Measurements from ENCODE around the gene NBL1. TPM values are rescaled to one million over a fixed set of nuclear protein-coding genes. Genes with fewer than 3 reads are reported as not detected.

Gene NBL1
- total RNA-seq, 1 donor from 2014 or later = 159 TPM

GRCh38 chr1:19675797-19676196 is 31.7 kb downstream of the NBL1 start:
- Mint-ChIP-seq H3K4me1 (ENCODE audit: low read depth) (no peaks in the 10 kb centered on the region), H3K27ac (ENCODE audit: unreplicated experiment) (no peak overlapping the region), H3K9me3 (ENCODE audit: low read depth) (no peaks in the 10 kb centered on the region), H3K27me3 (ENCODE audit: low read depth) (peaks cover 27% of the 10 kb centered on the region), H3K4me3 (ENCODE audit: unreplicated experiment) (no peak overlapping the region), H3K36me3 (ENCODE audit: low read depth) (no peaks in the 10 kb centered on the region)
- no peak for DNase-seq (ENCODE audit: low spot score)
- TF ChIP-seq CTCF (IDR thresholded peaks at IDR 0.05) = no peak

DNA sequence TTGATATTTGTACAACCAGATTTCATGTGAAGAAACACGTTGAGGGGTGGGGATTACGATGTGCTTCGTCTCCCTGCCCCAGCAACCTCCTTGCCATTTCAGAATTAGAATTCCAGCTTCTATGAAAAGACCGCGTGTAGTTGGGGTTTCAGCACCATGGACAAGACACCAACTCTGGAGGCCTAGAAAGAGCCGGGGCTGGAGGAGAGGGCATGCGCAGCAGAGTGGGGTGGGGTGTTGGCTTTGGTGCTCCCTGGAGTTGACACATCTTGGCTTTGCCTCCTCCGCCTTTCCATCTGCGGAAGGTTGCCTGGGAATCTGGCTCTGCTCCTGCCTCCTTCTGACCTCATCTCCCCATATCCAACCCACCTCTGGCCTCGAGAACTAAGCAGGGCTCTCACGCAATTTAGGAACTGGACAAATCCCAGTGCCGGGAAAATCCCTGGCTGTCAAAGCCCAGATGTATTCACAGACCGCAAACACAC is 32.4 kb downstream of the NBL1 start:
- Mint-ChIP-seq H3K9me3 (ENCODE audit: low read depth) (no peaks in the 10 kb centered on the region), H3K4me3 (ENCODE audit: unreplicated experiment) (no peak overlapping the region), H3K36me3 (ENCODE audit: low read depth) (no peaks in the 10 kb centered on the region), H3K27ac (ENCODE audit: unreplicated experiment) (no peak overlapping the region), H3K27me3 (ENCODE audit: low read depth) (peaks cover 24% of the 10 kb centered on the region), H3K4me1 (ENCODE audit: low read depth) (no peaks in the 10 kb centered on the region)
- TF ChIP-seq CTCF (IDR thresholded peaks at IDR 0.05) = no peak
- DNase-seq (ENCODE audit: low spot score) = no peak

DNA sequence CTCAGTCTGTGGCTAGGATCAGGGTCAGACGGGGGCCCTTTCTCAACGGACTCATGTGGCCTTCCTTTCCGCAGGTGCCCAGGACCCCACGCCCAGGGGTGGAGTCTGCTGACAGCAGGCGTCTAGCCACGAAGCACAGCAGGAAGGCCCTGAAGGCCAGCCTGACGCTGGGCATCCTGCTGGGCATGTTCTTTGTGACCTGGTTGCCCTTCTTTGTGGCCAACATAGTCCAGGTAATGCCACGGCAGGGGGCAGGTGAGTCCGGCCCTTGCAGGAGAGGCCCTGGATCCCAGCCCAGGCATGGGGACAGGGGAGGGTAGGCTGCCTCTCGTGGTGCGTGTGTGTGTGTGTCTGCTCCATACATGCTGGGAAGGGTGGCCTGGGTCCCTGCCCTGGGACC is 34.4 kb downstream of the NBL1 start:
- no peaks in the 10 kb centered on the region for H3K36me3 Mint-ChIP-seq (ENCODE audit: low read depth)
- H3K4me1 Mint-ChIP-seq (ENCODE audit: low read depth) = peaks cover 3% of the 10 kb centered on the region
- H3K4me3 Mint-ChIP-seq (ENCODE audit: unreplicated experiment) = no peak overlapping the region
- TF ChIP-seq CTCF (IDR thresholded peaks at IDR 0.05) = no peak
- H3K9me3 Mint-ChIP-seq (ENCODE audit: low read depth) = no peaks in the 10 kb centered on the region
- H3K27me3 Mint-ChIP-seq (ENCODE audit: low read depth) = peaks cover 11% of the 10 kb centered on the region
- DNase-seq (ENCODE audit: low spot score) = no peak
- no peak overlapping the region for H3K27ac Mint-ChIP-seq (ENCODE audit: unreplicated experiment)

- peaks cover 3% of the 10 kb centered on the region for H3K4me1 Mint-ChIP-seq (ENCODE audit: low read depth)
- no peak overlapping the region for H3K4me3 Mint-ChIP-seq (ENCODE audit: unreplicated experiment)
- no peak for TF ChIP-seq CTCF (IDR thresholded peaks at IDR 0.05)
- H3K27me3 Mint-ChIP-seq (ENCODE audit: low read depth) = peaks cover 9% of the 10 kb centered on the region
- H3K36me3 Mint-ChIP-seq (ENCODE audit: low read depth) = no peaks in the 10 kb centered on the region
- H3K27ac Mint-ChIP-seq (ENCODE audit: unreplicated experiment) = no peak overlapping the region
- no peaks in the 10 kb centered on the region for H3K9me3 Mint-ChIP-seq (ENCODE audit: low read depth)
- DNase-seq (ENCODE audit: low spot score) = no peak
These were observed 34.9 kb downstream of the NBL1 start for GRCh38 chr1:19678931-19679453.

GRCh38 chr1:19679691-19680090 is 35.6 kb downstream of the NBL1 start:
- H3K27ac Mint-ChIP-seq (ENCODE audit: unreplicated experiment) = no peak overlapping the region
- H3K9me3 Mint-ChIP-seq (ENCODE audit: low read depth) = no peaks in the 10 kb centered on the region
- no peak overlapping the region for H3K4me3 Mint-ChIP-seq (ENCODE audit: unreplicated experiment)
- TF ChIP-seq CTCF (IDR thresholded peaks at IDR 0.05) = no peak
- peaks cover 3% of the 10 kb centered on the region for H3K4me1 Mint-ChIP-seq (ENCODE audit: low read depth)
- peaks cover 5% of the 10 kb centered on the region for H3K27me3 Mint-ChIP-seq (ENCODE audit: low read depth)
- no peak for DNase-seq (ENCODE audit: low spot score)
- no peaks in the 10 kb centered on the region for H3K36me3 Mint-ChIP-seq (ENCODE audit: low read depth)

Measured in chondrocyte (in vitro differentiated cells).